Measurements from ENCODE around the gene FAM234B. TPM values are rescaled to one million over a fixed set of nuclear protein-coding genes. Genes with fewer than 3 reads are reported as not detected.
A peak's percentile ranks its signal among the peaks of the same experiment; 100 is the strongest.

FAM234B gene
- total RNA-seq, 6 donors from 2014 or later: 3.1 to 16.2 (median 8.8) TPM

GRCh38 chr12:13102461-13103195 lies 58.4 kb downstream of the FAM234B start:
- DNase-seq (no peak), ATAC-seq (ENCODE audit: low FRiP score in 2 of 2) (no peak)
- Histone ChIP-seq H3K27ac (peak overlapping the region; percentile 95 to 100 (median 96)), H3K4me1 (peaks cover 42 to 55% (median 50%) of the 10 kb centered on the region in 4 donors), H3K36me3 (no peaks in the 10 kb centered on the region), H3K27me3 (no peaks in the 10 kb centered on the region), H3K4me3 (no peak overlapping the region), H3K9me3 (no peaks in the 10 kb centered on the region)
- WGBS, 2 donors: 64 to 67% methylated on average over 7 of the region's 7 CpGs
- TF ChIP-seq EP300 (IDR thresholded peaks at IDR 0.05) (no peak), POLR2AphosphoS5 (IDR thresholded peaks at IDR 0.05) (no peak), POLR2A (IDR thresholded peaks at IDR 0.05) (no peak)
- TF ChIP-seq, protein P1, sequence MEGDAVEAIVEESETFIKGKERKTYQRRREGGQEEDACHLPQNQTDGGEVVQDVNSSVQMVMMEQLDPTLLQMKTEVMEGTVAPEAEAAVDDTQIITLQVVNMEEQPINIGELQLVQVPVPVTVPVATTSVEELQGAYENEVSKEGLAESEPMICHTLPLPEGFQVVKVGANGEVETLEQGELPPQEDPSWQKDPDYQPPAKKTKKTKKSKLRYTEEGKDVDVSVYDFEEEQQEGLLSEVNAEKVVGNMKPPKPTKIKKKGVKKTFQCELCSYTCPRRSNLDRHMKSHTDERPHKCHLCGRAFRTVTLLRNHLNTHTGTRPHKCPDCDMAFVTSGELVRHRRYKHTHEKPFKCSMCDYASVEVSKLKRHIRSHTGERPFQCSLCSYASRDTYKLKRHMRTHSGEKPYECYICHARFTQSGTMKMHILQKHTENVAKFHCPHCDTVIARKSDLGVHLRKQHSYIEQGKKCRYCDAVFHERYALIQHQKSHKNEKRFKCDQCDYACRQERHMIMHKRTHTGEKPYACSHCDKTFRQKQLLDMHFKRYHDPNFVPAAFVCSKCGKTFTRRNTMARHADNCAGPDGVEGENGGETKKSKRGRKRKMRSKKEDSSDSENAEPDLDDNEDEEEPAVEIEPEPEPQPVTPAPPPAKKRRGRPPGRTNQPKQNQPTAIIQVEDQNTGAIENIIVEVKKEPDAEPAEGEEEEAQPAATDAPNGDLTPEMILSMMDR (IDR thresholded peaks at IDR 0.05): no peak

DNA sequence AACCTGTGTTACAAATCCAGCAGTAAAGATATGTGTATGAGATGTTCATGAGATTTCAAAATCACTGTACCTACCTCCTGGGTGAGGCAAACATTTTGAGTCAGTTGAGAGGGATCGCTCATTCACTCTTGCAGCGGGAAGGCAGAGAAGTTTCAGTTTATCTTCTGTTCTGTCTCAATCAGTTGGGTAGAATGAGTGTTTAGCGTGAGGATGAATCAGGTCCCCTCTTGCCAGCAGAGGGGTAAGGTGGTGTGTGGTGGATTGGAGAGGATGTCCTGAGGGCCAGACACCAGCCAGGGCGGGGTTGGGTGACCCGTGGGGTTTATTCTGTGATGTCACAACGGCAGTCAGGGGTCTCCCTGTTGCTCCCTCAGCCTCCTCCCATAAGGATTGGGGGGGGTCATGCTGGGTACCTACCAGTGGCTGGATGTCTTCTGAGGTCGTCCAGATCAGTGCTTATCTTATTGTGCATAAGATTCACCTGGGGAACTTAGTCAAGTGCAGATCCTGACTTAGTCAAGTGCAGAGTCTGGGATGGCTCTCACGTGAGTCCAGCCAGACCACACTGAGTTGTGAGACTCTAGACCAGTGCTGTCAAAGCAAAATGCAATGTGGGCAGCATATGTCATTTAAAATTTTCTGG lies 59.3 kb downstream of the FAM234B start, which contains the start of gene GSG1:
GSG1 (minus strand) TSS at position 277 of the 643 bp plus-strand sequence; CDS start at position 122, 155 bp downstream.
- no peak for TF ChIP-seq POLR2A (IDR thresholded peaks at IDR 0.05)
- TF ChIP-seq POLR2AphosphoS5 (IDR thresholded peaks at IDR 0.05): no peak
- TF ChIP-seq, protein P1 (IDR thresholded peaks at IDR 0.05): no peak
- no peak for TF ChIP-seq EP300 (IDR thresholded peaks at IDR 0.05)
- ATAC-seq (ENCODE audit: low FRiP score in 2 of 2) (no peak), DNase-seq (no peak)
- no peaks in the 10 kb centered on the region for H3K9me3 ChIP-seq
- H3K4me1 ChIP-seq: peaks cover 40 to 46% (median 44%) of the 10 kb centered on the region in 4 donors
- H3K27me3 ChIP-seq: no peaks in the 10 kb centered on the region
- H3K4me3 ChIP-seq: no peak within 1 kb of the TSS
- H3K27ac ChIP-seq: peak within 1 kb of the TSS; percentile 95 to 100 (median 96)
- no peaks in the 10 kb centered on the region for H3K36me3 ChIP-seq
- WGBS, 2 donors: 87 to 92% methylated on average over 7 to 8 of the region's 8 CpGs

DNA sequence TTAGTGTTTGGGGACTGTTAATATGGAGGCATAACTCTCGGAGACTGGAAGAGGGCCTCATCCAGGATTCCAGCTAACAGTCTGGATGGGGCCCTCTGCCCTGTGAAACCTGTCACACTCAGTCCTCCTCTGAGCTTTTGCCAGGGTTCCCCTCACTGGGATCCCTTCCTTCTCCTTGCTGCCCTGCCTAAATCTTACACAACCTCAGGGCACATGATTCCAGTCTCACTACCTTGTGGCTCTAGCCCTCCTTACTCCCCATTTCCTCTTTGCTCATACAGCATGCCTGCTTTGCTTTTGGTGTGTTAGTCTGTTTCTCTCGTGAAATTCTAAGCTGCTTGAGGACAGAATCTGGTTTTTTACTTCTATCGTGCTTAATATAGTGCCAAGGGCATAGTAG lies 60.2 kb downstream of the FAM234B start:
- H3K27me3 ChIP-seq: no peaks in the 10 kb centered on the region
- ATAC-seq (ENCODE audit: low FRiP score in 2 of 2) (no peak), DNase-seq (peak in 1 of 2 donors; percentile 54)
- H3K27ac ChIP-seq: no peak overlapping the region
- no peaks in the 10 kb centered on the region for H3K36me3 ChIP-seq
- TF ChIP-seq EP300 (IDR thresholded peaks at IDR 0.05) (no peak), POLR2A (IDR thresholded peaks at IDR 0.05) (peak in 1 of 4 donors; percentile 24)
- 74 to 80% methylated on average over 3 of the region's 3 CpGs for WGBS, 2 donors
- no peaks in the 10 kb centered on the region for H3K9me3 ChIP-seq
- H3K4me1 ChIP-seq: peaks cover 31 to 37% (median 35%) of the 10 kb centered on the region in 4 donors
- H3K4me3 ChIP-seq: no peak overlapping the region

DNA sequence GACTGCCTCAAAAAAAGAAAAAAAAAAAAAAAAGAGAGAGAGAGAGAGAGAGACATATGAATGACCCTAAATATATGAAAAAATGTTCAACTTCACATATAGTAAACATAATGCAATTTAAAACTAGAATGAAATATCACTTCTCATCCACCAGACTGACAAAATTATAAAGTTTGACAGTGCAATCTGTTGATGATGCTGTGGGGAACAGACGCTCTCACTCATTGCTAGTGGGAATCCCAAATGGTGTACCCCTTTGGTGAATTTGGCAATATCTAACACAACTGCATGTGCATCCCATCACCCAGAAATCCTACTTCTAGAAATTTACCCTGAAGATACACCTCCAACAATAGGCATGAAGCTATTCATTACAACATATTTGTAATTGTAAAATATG lies 61.6 kb downstream of the FAM234B start:
- DNase-seq (no peak), ATAC-seq (ENCODE audit: low FRiP score in 2 of 2) (no peak)
- no peaks in the 10 kb centered on the region for H3K9me3 ChIP-seq
- no peak overlapping the region for H3K4me3 ChIP-seq
- no peaks in the 10 kb centered on the region for H3K27me3 ChIP-seq
- H3K4me1 ChIP-seq: peaks cover 18 to 23% (median 21%) of the 10 kb centered on the region in 4 donors
- H3K27ac ChIP-seq: no peak overlapping the region
- H3K36me3 ChIP-seq: no peaks in the 10 kb centered on the region
- WGBS, 2 donors: 100% methylated on average over 1 of the region's 1 CpG
- TF ChIP-seq EP300 (IDR thresholded peaks at IDR 0.05) (no peak), POLR2A (IDR thresholded peaks at IDR 0.05) (no peak), POLR2AphosphoS5 (IDR thresholded peaks at IDR 0.05) (no peak)
- TF ChIP-seq, protein P1 (IDR thresholded peaks at IDR 0.05): no peak

- 90 to 96% methylated on average over 1 of the region's 1 CpG for WGBS, 2 donors
- no peak for DNase-seq
- Histone ChIP-seq H3K4me3 (no peak overlapping the region), H3K27ac (no peak overlapping the region), H3K4me1 (peaks cover 13 to 19% (median 15%) of the 10 kb centered on the region in 4 donors), H3K27me3 (no peaks in the 10 kb centered on the region), H3K36me3 (no peaks in the 10 kb centered on the region), H3K9me3 (no peaks in the 10 kb centered on the region)
- ATAC-seq (ENCODE audit: low FRiP score in 2 of 2): no peak
- TF ChIP-seq, protein P1 (IDR thresholded peaks at IDR 0.05): no peak
- no peak for TF ChIP-seq POLR2AphosphoS5 (IDR thresholded peaks at IDR 0.05)
- no peak for TF ChIP-seq POLR2A (IDR thresholded peaks at IDR 0.05)
- no peak for TF ChIP-seq EP300 (IDR thresholded peaks at IDR 0.05)
These were observed 62.5 kb downstream of the FAM234B start for GRCh38 chr12:13106666-13107065.

Data from upper lobe of left lung (tissue), 6 donors.